A673 (cell line): Measurements from ENCODE around the gene C9.

Experiments used
- EZH2 ChIP-seq: fragments of 200-600 bp; sonication (generic); IDR thresholded peaks from 2 replicates; pipeline ENCODE4 v1.6.1; 2017; ENCODE audit warnings: borderline replicate concordance, low read depth, mild to moderate bottlenecking, mixed read lengths, antibody characterized with exemption, low read length; ENCODE audit not compliant: poor library complexity, severe bottlenecking
- TF ChIP-seq, protein P1 (sequence below): fragments of 300-800, 200-600 bp; sonication (generic); conservative IDR thresholded peaks from 2 replicates; pipeline ENCODE4 v1.5.1; 2017; ENCODE audit warnings: low read depth, mild to moderate bottlenecking, antibody characterized with exemption, low read length, moderate library complexity, mixed read lengths

DNA sequence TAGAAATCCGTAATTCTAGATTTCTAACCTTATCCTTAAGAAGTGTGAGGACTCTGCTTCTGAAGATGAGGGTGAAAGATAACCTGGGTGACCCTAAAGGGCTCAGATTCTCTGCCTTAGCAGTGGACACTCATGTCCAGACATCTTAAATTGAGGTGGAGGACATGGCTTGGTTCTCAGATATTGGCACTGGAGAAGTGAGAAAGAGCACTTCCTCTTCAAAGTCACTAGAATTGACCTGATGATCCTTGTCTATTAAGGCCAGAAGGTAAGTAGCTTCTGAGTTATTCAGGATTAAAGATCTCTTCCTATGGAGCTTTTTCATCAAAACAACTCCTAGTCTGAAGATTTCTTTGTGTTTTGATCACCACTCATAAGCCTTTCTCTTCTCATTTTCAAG, 54.8 kb downstream of the C9 start:
- TF ChIP-seq, protein P1, sequence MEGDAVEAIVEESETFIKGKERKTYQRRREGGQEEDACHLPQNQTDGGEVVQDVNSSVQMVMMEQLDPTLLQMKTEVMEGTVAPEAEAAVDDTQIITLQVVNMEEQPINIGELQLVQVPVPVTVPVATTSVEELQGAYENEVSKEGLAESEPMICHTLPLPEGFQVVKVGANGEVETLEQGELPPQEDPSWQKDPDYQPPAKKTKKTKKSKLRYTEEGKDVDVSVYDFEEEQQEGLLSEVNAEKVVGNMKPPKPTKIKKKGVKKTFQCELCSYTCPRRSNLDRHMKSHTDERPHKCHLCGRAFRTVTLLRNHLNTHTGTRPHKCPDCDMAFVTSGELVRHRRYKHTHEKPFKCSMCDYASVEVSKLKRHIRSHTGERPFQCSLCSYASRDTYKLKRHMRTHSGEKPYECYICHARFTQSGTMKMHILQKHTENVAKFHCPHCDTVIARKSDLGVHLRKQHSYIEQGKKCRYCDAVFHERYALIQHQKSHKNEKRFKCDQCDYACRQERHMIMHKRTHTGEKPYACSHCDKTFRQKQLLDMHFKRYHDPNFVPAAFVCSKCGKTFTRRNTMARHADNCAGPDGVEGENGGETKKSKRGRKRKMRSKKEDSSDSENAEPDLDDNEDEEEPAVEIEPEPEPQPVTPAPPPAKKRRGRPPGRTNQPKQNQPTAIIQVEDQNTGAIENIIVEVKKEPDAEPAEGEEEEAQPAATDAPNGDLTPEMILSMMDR = no peak
- TF ChIP-seq EZH2 = no peak
